DMS79 treated with DMSO at 0.1 percent for 48 hours (cell line): ENCODE data around the gene IL9.
"Not testable (repeated sequence)": the region's sequence is repeated elsewhere in the genome, so short reads cannot be mapped to it uniquely, and the experiment has no call there.

Experiments used
- DNase-seq: peaks from one replicate; lab custom pipeline; 2025; lab: John Stamatoyannopoulos, UW

IL9 gene

DNA sequence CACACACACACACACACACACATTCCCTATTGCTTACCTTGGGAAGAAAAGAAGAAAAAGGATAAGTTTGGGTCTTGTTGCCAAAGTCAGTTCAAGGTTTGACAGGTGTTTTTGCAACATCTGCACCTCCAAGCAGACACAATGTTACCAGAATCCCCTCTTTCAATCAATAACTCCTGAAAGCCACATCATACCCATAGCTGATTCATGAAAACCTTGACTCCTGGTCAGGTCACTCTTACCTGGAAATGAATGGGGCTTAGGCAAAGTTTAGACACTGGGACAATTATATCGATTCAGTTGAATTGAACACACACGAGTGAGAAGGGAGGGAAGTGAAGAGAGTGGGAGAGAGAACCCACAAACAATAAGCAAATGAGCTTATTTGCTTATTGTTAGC lies 27.0 kb downstream of the IL9 start:
- no peak for DNase-seq

DNA sequence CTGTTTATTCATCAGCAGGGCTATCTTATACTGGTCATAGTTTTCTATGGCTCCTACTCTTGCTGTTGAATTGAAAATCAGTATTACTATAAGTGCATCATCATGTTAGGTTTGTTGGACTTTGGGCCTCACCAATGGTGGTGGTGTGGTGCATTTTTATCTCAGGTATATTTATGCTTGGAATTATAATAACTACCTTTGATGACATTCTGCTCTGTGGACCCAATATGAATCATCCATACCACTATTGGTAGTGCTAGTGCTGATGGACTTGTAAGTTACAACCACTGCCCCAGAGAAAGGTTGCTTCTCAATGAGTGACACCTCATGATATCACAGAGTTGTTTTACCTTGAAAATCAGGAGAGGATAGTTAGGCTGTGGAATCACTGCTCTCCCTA lies 28.0 kb downstream of the IL9 start:
- DNase-seq = no peak

DNA sequence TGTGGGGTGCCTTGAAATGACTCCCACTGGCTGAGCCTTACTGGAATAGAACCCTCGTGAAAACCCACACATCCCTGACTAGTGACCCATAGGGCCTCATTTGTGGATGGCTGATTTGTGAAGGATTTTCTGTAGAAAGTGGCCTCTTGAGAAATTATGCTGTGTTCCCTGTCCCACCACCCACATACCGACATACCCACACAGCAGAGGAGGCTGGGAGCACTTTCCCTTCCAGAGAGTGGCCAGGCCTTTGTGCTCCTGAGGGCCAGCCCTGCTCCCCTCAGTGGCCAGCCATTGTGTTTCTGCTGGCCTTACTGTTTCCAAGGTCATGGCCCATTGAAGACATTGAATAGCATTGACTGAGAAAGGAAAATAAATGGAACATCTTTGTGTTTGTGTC lies 29.6 kb downstream of the IL9 start:
- DNase-seq = no peak

DNA sequence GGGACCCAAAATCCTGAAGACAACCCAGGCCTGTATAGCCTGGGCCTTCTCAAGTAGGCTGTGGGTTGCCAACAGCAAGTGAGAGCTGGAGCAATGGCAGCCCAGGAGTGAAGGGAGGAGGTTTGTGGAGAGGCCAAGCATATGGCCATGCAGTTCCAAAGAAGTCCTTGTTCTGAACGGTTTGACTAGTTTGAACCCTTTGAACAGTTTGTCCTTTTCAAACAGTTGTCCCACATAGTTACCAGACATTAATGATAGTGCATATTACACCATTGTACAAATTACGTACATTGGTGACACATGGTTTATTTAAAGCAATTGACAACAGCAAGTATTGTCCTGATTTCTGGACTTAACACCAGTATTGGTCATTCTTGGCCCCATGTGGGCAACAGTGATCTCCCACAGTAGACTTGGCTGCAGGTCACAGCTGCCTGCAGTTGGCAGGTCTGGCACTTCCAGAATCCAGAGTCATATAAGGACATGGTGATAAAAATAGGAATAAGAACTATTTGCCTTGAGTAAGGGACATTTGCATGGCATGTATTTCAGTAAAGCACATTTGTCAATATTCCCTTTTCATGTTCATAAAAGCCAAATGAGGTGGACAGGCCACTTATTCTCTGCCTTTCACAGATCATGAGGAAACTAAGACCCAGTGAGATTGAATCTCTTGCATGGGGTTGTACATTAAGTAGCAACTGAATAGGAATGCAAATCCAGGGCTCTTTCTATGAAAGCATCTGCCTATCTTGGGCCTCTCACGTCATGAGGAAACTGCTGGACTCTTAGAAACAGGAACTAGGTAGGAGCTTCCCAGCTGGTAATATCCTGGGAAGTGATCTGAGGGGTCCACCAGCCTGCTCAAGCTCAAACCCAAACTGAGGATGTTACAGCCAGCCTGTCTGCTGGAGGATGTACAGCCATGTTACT lies 30.9 kb downstream of the IL9 start:
- DNase-seq = no peak

DNA sequence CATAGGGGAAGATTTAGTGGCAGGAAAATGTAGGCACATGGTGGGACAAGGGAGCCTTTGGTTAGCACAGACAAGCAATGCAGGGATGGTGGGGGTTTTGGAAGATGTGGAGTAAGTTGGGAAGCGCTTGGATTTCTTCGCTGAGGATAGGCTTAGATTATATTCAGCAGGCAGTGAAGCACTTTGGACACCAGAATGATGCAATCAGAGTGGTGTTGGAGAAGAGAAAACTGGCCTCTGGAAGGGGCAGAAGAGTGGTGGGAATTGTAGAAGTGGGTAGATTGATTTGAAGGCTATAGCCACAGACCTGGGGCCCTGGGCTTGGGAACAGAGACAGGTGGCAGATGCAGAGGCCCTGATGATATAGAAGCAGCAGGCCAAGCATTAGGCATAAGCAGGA lies 32.9 kb downstream of the IL9 start:
- no peak for DNase-seq

DNA sequence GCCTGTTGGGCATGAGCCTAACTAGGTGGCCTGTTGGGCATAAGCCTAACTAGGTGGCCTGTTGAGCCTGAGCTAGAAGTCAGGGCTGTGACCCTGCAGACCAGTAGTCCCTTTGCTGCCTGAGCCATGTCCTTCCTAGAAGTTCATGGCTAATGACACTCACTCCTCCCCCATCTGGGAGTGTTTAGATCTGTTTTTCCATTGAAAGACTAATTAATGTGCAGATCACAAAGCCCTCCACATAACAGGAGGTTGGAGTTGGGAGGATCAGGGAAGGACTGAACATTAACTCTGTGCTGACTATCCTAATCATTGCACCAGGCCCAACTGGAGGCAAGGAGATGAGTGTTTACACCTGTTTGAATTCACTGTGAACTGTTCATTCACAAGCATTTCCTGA lies 33.6 kb downstream of the IL9 start:
- DNase-seq = no peak

DNA sequence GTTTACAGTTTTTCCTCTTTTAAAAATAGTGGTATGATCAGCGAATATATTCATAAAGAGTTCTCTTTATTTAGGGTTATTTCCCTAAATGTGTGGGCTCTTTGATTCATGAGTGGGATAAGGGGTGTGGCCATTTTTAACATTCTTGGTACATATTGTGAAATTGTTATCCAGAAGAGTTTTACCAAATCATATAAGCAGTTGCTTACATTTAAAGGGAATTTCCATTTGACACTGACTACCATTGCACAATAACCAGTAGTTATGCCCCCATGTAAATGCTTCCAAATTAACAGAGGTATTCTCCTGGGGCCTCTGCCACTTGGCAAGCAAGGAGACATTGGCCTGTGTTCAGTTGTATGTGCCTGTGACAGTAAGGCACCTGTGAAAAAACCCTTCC lies 34.0 kb downstream of the IL9 start:
- DNase-seq = no peak

DNA sequence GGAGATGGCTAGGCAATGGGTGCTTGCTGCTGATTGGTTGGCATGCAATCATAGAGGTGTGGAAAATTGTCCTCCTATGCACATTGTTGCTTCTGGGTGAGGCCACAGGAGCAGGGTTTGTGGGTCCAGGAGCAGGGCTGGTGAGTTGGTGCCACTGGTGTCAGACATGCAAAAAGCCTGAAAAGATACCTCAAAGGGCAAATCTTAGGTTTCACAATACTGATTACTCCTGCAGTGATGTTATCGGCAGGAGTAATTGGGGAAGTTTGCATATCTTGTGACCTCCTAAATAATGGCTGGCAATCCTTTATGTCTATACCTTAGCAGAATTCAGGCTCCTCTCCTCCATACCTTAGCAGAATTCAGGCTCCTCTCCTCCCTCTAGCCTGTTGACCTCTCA lies 36.0 kb downstream of the IL9 start:
- no peak for DNase-seq

DNA sequence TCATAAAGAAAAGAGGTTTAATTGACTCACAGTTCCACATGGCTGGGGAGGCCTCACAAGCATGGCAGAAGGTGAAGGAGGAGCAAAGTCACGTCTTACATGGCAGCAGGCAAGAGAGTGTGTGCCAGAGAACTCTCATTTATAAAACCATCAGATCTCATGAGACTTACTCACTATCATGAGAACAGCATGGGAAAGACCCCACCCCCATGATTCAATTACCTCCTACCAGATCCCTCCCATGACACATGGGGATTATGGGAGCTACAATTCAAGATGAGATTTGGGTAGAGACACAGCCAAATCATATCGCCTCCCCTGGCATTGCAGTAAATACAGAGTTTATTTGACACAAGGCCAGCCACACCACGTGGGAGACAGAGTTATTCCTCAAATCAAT lies 36.5 kb downstream of the IL9 start:
- DNase-seq = not testable (repeated sequence)

DNA sequence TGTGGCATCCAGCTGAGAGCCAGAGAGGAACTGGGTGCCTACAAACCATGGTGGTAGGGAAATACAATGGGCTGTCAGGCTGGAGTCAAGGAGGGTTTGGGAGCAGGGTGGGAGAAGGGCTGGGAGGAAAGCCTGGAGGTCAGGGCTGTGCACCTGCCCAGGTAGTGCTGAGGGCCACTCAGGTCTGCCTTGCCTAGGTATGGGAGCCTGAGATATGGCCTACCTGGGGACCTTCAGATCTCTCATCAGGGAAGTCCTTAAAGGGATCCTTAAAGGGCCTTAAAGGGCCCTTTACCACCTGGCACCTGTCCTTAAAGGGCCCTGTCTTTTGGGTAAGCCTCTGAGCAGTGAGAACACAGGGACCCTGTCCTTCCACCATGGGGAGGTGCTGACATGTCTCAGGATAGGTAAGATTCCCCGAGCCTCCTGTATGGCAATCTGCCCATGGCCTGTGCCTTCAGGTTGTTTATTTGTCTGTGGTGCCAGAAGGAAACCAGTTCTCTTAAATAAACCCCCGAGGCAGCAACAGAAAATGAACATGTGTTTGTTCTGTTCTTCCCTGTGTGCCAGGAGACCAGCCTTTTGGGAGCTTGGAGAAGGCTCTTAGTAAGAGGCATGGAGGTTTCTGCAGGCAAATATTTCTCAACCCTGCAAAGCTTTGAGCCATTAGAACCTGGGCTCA lies 37.9 kb downstream of the IL9 start:
- DNase-seq = no peak

DNA sequence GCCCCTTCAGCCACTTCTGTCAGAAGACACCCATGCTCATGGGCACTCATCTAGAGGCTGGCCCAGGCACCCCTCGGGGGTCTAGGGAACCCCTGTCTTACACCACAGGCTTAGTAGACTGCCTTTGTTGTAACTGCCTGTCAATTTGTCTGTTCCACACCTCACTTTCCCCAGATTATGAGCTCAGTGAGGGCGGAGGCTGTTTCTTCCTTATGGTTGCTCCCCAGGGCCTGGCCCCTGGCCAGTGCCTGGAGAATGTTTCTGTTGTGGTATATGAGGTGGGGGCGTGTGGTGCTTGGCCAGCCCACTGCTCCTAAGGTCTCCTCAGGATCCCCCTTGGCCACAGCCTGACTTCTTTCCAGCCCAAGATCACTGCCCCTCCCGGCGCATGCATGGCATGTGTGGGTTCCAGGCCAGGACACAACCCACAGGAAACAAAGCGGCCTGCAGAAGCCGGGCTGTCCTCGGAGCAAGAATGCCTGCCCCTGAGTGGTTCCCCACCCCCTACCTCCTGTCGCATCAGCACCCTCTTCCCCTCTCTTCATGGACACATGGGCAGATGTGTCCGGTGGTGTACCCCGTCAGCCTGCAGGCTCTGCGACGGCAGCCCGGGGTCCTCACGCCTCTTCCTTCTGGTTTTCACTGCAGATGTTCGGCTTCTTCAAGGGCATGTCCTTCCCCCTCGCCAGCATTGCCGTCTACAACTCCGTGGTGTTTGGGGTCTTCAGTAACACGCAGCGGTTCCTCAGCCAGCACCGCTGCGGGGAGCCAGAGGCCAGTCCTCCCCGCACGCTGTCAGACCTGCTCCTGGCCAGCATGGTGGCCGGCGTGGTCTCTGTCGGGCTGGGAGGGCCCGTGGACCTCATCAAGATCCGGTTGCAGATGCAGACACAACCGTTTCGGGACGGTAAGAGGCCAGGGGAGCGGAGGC lies 43.5 kb downstream of the IL9 start:
- no peak for DNase-seq

DNA sequence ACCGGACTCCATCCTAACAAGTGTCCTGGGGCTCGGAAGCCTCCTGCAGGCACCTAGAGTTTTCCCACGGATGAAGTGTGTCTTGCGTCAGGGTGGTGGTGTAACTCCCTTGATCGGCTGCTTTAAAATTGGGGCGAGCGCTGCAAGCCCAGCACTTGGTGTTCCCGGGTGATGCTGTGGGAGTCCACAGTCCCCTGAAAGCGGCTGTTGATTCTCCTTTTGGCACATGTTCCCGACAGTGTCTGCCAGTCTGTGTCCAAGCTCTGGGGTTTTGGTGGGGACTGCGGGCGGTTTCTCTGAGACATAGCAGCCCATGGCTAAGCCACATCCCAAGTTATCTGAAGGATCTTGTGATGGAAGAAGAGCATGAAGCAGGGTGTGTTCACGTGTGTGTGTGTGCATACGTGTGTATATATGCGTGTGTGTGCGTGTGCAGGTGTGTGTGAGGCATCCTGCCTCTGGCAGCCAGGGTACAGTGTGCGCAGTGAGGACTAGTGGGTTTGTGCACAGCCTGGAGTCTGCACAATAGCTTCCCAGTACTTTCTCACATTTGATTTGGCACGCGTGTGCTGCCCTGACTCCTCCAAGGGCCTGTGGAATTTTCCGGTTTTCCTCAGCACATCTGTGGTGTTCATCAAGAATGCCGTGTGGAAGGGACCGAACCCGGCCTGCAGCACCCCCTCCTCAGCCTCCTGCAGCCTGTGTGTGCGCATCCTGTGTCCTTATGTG lies 44.3 kb downstream of the IL9 start:
- no peak for DNase-seq

DNA sequence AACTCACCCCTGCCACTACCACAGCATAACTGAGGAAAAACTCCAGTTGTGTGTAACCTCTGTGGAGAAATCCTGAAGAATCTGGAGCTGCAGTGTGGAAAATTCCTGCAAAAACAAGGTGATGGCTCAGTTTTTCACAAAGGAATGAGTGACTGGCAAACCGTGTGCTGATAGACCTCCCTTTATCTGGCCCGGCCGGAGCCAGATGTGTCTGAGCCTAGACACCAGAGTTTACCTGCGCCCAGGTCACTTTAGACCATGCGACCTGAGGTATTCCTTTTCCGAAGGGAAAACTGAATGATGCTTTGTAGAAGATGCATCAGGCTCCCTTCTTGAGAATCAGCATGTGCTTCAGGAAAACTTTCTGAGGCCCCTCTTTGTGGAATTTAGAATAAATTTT lies 45.0 kb downstream of the IL9 start:
- DNase-seq = no peak

DNA sequence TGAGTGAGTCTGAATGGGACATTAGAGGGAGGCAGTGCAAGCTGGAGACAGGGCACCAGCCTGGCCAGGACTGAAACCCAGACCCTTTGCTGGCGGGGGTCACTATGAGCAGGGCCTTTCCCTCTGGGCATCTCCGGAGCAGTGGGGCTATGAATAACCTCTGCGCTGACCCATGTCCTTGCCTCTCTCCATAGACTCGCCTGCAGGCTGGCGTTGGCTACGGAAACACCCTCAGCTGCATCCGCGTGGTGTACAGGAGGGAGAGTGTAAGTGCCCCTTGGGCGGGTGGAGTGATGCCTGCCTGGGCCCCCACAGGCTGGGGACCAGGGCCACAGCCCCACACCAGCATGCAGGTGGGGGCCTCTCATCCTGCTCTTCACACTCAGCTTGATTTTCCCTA lies 45.4 kb downstream of the IL9 start:
- DNase-seq = no peak

DNA sequence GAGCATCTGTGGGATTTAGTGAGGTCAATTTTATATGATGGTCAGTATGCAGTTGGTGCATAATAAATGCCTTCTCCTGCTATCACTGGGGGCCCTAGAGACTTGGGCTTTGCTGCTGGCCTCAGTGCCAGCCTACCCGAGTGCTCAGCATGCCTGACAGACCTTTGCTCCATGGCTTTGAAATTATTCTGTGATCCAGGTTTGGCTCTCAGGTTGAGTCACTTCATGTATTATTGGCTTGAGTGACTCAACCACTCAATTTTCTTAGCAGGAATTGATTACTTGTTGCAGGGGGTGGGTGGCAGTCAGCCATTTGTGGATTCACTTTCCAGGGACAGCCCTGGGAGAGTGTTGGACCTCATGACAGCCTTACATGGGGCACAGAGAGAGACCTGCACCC lies 47.7 kb downstream of the IL9 start:
- DNase-seq = no peak

DNA sequence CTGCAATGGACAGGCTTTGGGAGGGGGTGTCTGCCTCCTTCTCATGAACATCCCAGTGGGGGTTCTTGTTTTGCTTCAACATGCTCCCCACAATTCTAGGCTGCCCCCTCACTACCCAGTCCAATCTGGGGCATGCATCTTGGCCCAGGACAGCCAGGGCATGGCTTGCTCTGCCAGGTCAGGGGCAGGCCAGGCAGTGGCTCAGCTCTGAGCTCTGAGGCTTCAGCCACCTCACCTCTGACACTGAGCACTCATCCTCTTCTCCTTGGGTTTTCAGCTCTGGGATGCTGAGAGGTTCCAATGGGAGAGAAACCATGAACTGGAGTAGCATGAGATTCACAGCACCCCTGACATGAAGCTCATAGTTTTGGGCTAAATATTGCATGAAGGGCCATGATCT lies 49.3 kb downstream of the IL9 start:
- no peak for DNase-seq

DNA sequence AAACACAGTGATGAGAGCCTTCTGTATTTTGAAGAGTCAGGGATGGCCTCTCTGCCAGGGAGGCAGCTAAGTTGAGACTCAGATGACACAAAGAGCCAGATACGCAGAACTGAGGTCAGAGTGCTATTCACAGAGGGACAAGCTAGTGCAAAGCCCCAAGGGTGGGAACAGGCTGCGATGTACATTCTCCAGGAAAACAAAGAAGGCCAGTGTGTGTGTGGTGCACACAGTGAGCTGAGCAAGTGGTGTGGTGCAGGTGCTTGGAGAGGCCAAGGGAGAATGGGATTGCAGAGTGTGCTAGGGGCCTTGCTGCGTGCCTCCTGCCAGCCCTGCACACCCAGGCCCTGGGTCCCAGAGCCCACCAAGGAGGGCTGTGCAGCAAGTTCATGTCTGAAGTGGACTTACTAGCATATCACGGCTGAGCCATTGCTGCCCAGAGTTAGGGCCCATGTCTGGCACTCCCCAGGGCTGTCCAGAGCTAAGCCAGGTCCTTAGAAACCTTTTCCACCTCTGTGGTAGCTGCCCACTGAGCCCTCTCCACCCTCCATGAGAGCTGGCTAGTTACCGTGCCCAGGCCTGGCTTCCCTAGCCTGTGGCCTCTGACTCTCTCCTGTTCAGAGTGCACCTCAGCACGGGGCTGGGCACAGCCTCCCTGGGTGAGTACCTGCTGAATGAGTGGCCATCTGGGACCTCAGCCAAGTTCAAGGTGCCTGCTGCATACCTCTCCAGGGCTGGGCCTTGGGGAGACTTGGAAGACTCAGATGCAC lies 51.9 kb downstream of the IL9 start:
- no peak for DNase-seq

DNA sequence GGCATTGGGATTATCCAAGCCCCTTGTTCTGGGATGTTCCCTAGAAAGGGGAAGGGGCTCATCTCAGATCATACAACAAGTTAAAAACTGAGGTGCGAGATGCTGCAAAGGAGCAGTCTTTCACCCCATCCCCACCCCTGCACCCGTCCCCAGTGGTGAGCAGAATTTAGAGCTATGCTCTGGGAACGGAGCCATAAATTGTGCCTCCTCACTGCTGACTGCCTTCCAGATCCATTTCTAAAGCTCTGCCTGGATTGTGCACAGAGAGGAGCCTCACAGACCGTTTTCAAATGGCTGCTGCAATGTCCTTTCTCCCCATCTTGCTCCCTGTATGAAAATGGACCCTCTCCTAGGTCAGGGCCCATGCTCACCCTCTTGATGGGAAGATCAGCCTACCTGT lies 52.9 kb downstream of the IL9 start:
- no peak for DNase-seq
